H9 (cell line): ENCODE measurements around the gene ROBO4. TPM values are rescaled to one million over a fixed set of nuclear protein-coding genes. Genes with fewer than 3 reads are reported as not detected.

ENCODE experiments used
- DNase-seq: peaks from one replicate; pipeline ENCODE4 v3.0.0-alpha.2; 2017
- H2AFZ ChIP-seq: one replicate; pipeline ENCODE4 v1.6.1; 2013; ENCODE audit warnings: mild to moderate bottlenecking, low read length, control low read depth, moderate library complexity
- H2AK5ac ChIP-seq: 2 replicates; pipeline ENCODE4 v1.6.1; 2013; ENCODE audit warnings: low read length, control low read depth, mixed read lengths; ENCODE audit not compliant: insufficient read length
- H2BK120ac ChIP-seq: one replicate; pipeline ENCODE4 v1.6.1; 2013; ENCODE audit warnings: low read depth, mild to moderate bottlenecking, low read length, control low read depth, inconsistent platforms; ENCODE audit not compliant: poor library complexity, severe bottlenecking
- H2BK12ac ChIP-seq: 2 replicates; pipeline ENCODE4 v1.6.1; 2013; ENCODE audit warnings: low read length, control low read depth, mixed read lengths, low read depth; ENCODE audit not compliant: insufficient read length
- H2BK15ac ChIP-seq: 2 replicates; pipeline ENCODE4 v1.6.1; 2013; ENCODE audit warnings: low read depth, low read length, control low read depth
- H2BK20ac ChIP-seq: one replicate; pipeline ENCODE4 v1.6.1; 2013; ENCODE audit warnings: low read depth, mild to moderate bottlenecking, low read length, control low read depth, inconsistent platforms; ENCODE audit not compliant: poor library complexity, severe bottlenecking
- H2BK5ac ChIP-seq: 2 replicates; pipeline ENCODE4 v1.6.1; 2013; ENCODE audit warnings: low read length, control low read depth, mixed read lengths; ENCODE audit not compliant: insufficient read length
- H3K14ac ChIP-seq: 2 replicates; pipeline ENCODE4 v1.6.1; 2013; ENCODE audit warnings: low read length, control low read depth; ENCODE audit not compliant: insufficient read depth
- H3K18ac ChIP-seq: 2 replicates; pipeline ENCODE4 v1.6.1; 2013; ENCODE audit warnings: low read depth, mild to moderate bottlenecking, mixed read lengths, low read length, control low read depth; ENCODE audit not compliant: insufficient read length
- H3K23ac ChIP-seq: 2 replicates; pipeline ENCODE4 v1.6.1; 2013; ENCODE audit warnings: low read length, control low read depth, mixed read lengths, low read depth; ENCODE audit not compliant: insufficient read length
- H3K23me2 ChIP-seq: 2 replicates; pipeline ENCODE4 v1.6.1; 2013; ENCODE audit warnings: low read depth, mild to moderate bottlenecking, mixed read lengths, low read length, control low read depth; ENCODE audit not compliant: insufficient read length, poor library complexity, severe bottlenecking
- H3K27ac ChIP-seq: 2 replicates; pipeline ENCODE4 v1.5.1; 2013; ENCODE audit warnings: low read length, control low read depth, mixed read lengths, low read depth; ENCODE audit not compliant: insufficient read length
- H3K27me3 ChIP-seq: 2 replicates; pipeline ENCODE4 v1.6.1; 2013; ENCODE audit warnings: low read length, control low read depth, inconsistent platforms; ENCODE audit not compliant: insufficient read depth
- H3K4ac ChIP-seq: 2 replicates; pipeline ENCODE4 v1.6.1; 2013; ENCODE audit warnings: low read depth, mild to moderate bottlenecking, control low read depth, inconsistent platforms, low read length, moderate library complexity
- H3K4me1 ChIP-seq: 2 replicates; pipeline ENCODE4 v1.6.1; 2013; ENCODE audit warnings: low read length, control low read depth, inconsistent platforms; ENCODE audit not compliant: insufficient read depth
- H3K4me2 ChIP-seq: 2 replicates; pipeline ENCODE4 v1.6.1; 2013; ENCODE audit warnings: low read length, control low read depth, mixed read lengths; ENCODE audit not compliant: insufficient read length, insufficient read depth
- H3K56ac ChIP-seq: 2 replicates; pipeline ENCODE4 v1.6.1; 2013; ENCODE audit warnings: low read depth, mild to moderate bottlenecking, mixed read lengths, low read length, control low read depth; ENCODE audit not compliant: insufficient read length
- H3K79me1 ChIP-seq: 2 replicates; pipeline ENCODE4 v1.6.1; 2013; ENCODE audit warnings: low read depth, mild to moderate bottlenecking, moderate library complexity, low read length, control low read depth, inconsistent platforms; ENCODE audit not compliant: insufficient read depth, poor library complexity, severe bottlenecking
- H3K79me2 ChIP-seq: 2 replicates; pipeline ENCODE4 v1.6.1; 2013; ENCODE audit warnings: low read length, control low read depth, inconsistent platforms; ENCODE audit not compliant: insufficient read depth
- H3K9ac ChIP-seq: 2 replicates; pipeline ENCODE4 v1.6.1; 2013; ENCODE audit warnings: low read length, control low read depth, mixed read lengths; ENCODE audit not compliant: insufficient read length; ENCODE audit errors: extremely low read depth
- H3K9me3 ChIP-seq: one replicate; pipeline ENCODE4 v1.6.1; 2013; ENCODE audit warnings: low read depth, low read length, inconsistent platforms; ENCODE audit not compliant: control insufficient read depth
- H3T11ph ChIP-seq: one replicate; pipeline ENCODE4 v1.6.1; 2013; ENCODE audit warnings: mild to moderate bottlenecking, low read length, control low read depth, inconsistent platforms
- H4K20me1 ChIP-seq: one replicate; pipeline ENCODE4 v1.6.1; 2013; ENCODE audit not compliant: control insufficient read depth, insufficient read length, insufficient read depth
- H4K5ac ChIP-seq: 2 replicates; pipeline ENCODE4 v1.6.1; 2013; ENCODE audit warnings: low read depth, mild to moderate bottlenecking, mixed read lengths, low read length, control low read depth; ENCODE audit not compliant: insufficient read length
- H4K8ac ChIP-seq: replicated peaks from 2 replicates; pipeline ENCODE4 v1.6.1; 2013; ENCODE audit warnings: low read length, control low read depth, mixed read lengths, low read depth; ENCODE audit not compliant: insufficient read length
- H4K91ac ChIP-seq: 2 replicates; pipeline ENCODE4 v1.6.1; 2013; ENCODE audit warnings: low read depth, mild to moderate bottlenecking, moderate library complexity, mixed read lengths, low read length, control low read depth; ENCODE audit not compliant: insufficient read length
- H3K27ac Mint-ChIP-seq, 3 experiments: 2 replicates in 2 of 3; 3 replicates in 1 of 3; pipeline ENCODE4 v1.8.0; 2020 to 2021; ENCODE audit warnings: mixed read lengths in 3 of 3, mild to moderate bottlenecking in 1 of 3, moderate library complexity in 1 of 3
- H3K27me3 Mint-ChIP-seq: 2 replicates; pipeline ENCODE4 v1.8.0; 2021; ENCODE audit warnings: low read depth, mild to moderate bottlenecking, moderate library complexity, mixed read lengths
- H3K36me3 Mint-ChIP-seq, 3 experiments: 2 replicates in 2 of 3; 3 replicates in 1 of 3; pipeline ENCODE4 v1.8.0; 2020 to 2021; ENCODE audit warnings: low read depth in 3 of 3, mixed read lengths in 3 of 3; ENCODE audit not compliant: insufficient read depth in 1 of 3
- H3K4me1 Mint-ChIP-seq, 2 experiments: 2 replicates each; pipeline ENCODE4 v1.8.0; 2020; ENCODE audit warnings: mixed read lengths in 2 of 2
- H3K4me3 Mint-ChIP-seq, 2 experiments: 2 replicates in 1 of 2; 3 replicates in 1 of 2; pipeline ENCODE4 v1.8.0; 2020 to 2021; ENCODE audit warnings: mild to moderate bottlenecking in 2 of 2, mixed read lengths in 2 of 2, moderate library complexity in 1 of 2
- H3K9me3 Mint-ChIP-seq, 2 experiments: 2 replicates in 1 of 2; 3 replicates in 1 of 2; pipeline ENCODE4 v1.8.0; 2020; ENCODE audit warnings: mild to moderate bottlenecking in 2 of 2, mixed read lengths in 2 of 2, moderate library complexity in 1 of 2
- CTCF ChIP-seq: fragments of 200-600 bp; sonication (generic); conservative IDR thresholded peaks from 3 replicates; pipeline ENCODE4 v1.8.0; 2021; ENCODE audit warnings: antibody characterized with exemption, mild to moderate bottlenecking
- WGBS: extraction: QIAGEN DNeasy Blood & Tissue Kit; methylation state at CpG from one replicate; pipeline ENCODE4 v1.1.7; 2013; ENCODE audit warnings: missing lambda C conversion rate, low lambda C conversion rate, mixed read lengths; ENCODE audit not compliant: insufficient read length; ENCODE audit errors: extremely low coverage; 5-methylcytosine and 5-hydroxymethylcytosine counted together
- total RNA-seq: library from RNA; stranded (reverse); gene quantifications from 2 replicates; pipeline ENCODE4 v1.2.1, GENCODE V29; 2021

The ROBO4 gene
- total RNA-seq, 1 experiment from 2014 or later: not detected

GRCh38 chr11:124868331-124869274, 29.1 kb downstream of the ROBO4 start:
- Histone ChIP-seq H4K8ac (no peak overlapping the region), H2BK15ac (no peak overlapping the region), H3K18ac (no peak overlapping the region), H3K27me3 (peaks cover 83% of the 10 kb centered on the region), H3T11ph (no peak overlapping the region), H2BK120ac (no peak overlapping the region), H2AFZ (no peak overlapping the region), H2BK5ac (no peak overlapping the region), H2BK12ac (no peak overlapping the region), H2AK5ac (no peak overlapping the region), H3K14ac (no peak overlapping the region; the same call in 1 of the 2 replicates), H3K9ac (no peak overlapping the region), H3K4ac (no peak overlapping the region), H3K4me2 (peak overlapping the region; percentile 0), H4K5ac (no peak overlapping the region), H2BK20ac (no peak overlapping the region), H4K20me1 (no peaks in the 10 kb centered on the region), H3K79me2 (no peaks in the 10 kb centered on the region), H3K23me2 (peaks cover 3% of the 10 kb centered on the region), H3K27ac (no peak overlapping the region), H3K9me3 (no peaks in the 10 kb centered on the region), H3K23ac (no peak overlapping the region), H3K4me1 (no peaks in the 10 kb centered on the region; the same call in 1 of the 2 replicates), H3K56ac (no peak overlapping the region), H3K79me1 (no peaks in the 10 kb centered on the region), H4K91ac (no peak overlapping the region)
- peak overlapping the region in 1 of 2 experiments; percentile 67; a peak in 3 of 5 replicates for H3K4me3 Mint-ChIP-seq
- no peaks in the 10 kb centered on the region; a peak in 1 of 7 replicates for H3K36me3 Mint-ChIP-seq
- peak; percentile 34; the same call in 2 of the 3 replicates for TF ChIP-seq CTCF
- no peaks in the 10 kb centered on the region; a peak in 3 of 5 replicates for H3K9me3 Mint-ChIP-seq
- peaks cover 7 to 43% of the 10 kb centered on the region in 2 experiments for H3K4me1 Mint-ChIP-seq
- no peak for DNase-seq
- WGBS: no CpG with 5 or more reads among the region's 63 CpGs
- no peak overlapping the region for H3K27ac Mint-ChIP-seq
- H3K27me3 Mint-ChIP-seq: peaks cover 100% of the 10 kb centered on the region
